HEK293 (cell line): ENCODE data around the gene FAM234A.

Experiments
- GLIS1 ChIP-seq: fragments of 450-650 bp; formaldehyde crosslinking; IDR thresholded peaks from 2 replicates; pipeline ENCODE4 v1.5.1; 2016; ENCODE audit warnings: missing biosample characterization, missing genetic modification characterization
- KLF1 ChIP-seq: fragments of 450-650 bp; formaldehyde crosslinking; IDR thresholded peaks from 2 replicates; pipeline ENCODE4 v1.5.1; 2016; ENCODE audit warnings: missing biosample characterization, missing genetic modification characterization
- OSR2 ChIP-seq: fragments of 450-650 bp; formaldehyde crosslinking; IDR thresholded peaks from 2 replicates; pipeline ENCODE4 v1.5.1; 2016; ENCODE audit warnings: missing biosample characterization, missing genetic modification characterization
- PRDM10 ChIP-seq: fragments of 450-650 bp; formaldehyde crosslinking; IDR thresholded peaks from 2 replicates; pipeline ENCODE4 v1.5.1; 2016; ENCODE audit warnings: missing biosample characterization, missing genetic modification characterization
- PRDM2 ChIP-seq: fragments of 450-650 bp; formaldehyde crosslinking; IDR thresholded peaks from 2 replicates; pipeline ENCODE4 v1.5.1; 2016; ENCODE audit warnings: missing biosample characterization, missing genetic modification characterization, borderline replicate concordance
- SP7 ChIP-seq: fragments of 450-650 bp; formaldehyde crosslinking; IDR thresholded peaks from 2 replicates; pipeline ENCODE4 v1.5.1; 2016; ENCODE audit warnings: missing biosample characterization, missing genetic modification characterization
- ZBTB8A ChIP-seq: fragments of 450-650 bp; formaldehyde crosslinking; IDR thresholded peaks from 2 replicates; pipeline ENCODE4 v1.5.1; 2016; ENCODE audit warnings: missing biosample characterization, missing genetic modification characterization
- ZFP3 ChIP-seq: fragments of 450-650 bp; formaldehyde crosslinking; IDR thresholded peaks from 2 replicates; pipeline ENCODE4 v1.5.1; 2016; ENCODE audit warnings: low read depth, missing biosample characterization, missing genetic modification characterization
- ZIC2 ChIP-seq: fragments of 450-650 bp; formaldehyde crosslinking; IDR thresholded peaks from 2 replicates; pipeline ENCODE4 v1.5.1; 2016; ENCODE audit warnings: missing biosample characterization, missing genetic modification characterization
- ZNF302 ChIP-seq: fragments of 450-650 bp; formaldehyde crosslinking; IDR thresholded peaks from 2 replicates; pipeline ENCODE4 v1.5.1; 2016; ENCODE audit warnings: missing biosample characterization, missing genetic modification characterization, low read depth
- ZNF341 ChIP-seq: fragments of 450-650 bp; formaldehyde crosslinking; IDR thresholded peaks from 2 replicates; pipeline ENCODE4; 2016; ENCODE audit warnings: low read depth, missing biosample characterization, missing genetic modification characterization
- ZNF354C ChIP-seq: fragments of 450-650 bp; formaldehyde crosslinking; IDR thresholded peaks from 2 replicates; pipeline ENCODE4 v1.5.1; 2016; ENCODE audit warnings: missing biosample characterization, missing genetic modification characterization, low read depth, borderline replicate concordance
- ZNF391 ChIP-seq: fragments of 450-650 bp; formaldehyde crosslinking; IDR thresholded peaks from 2 replicates; pipeline ENCODE4 v1.5.1; 2016; ENCODE audit warnings: low read depth, missing biosample characterization, missing genetic modification characterization, borderline replicate concordance
- ZNF433 ChIP-seq: fragments of 450-650 bp; formaldehyde crosslinking; IDR thresholded peaks from 2 replicates; pipeline ENCODE4 v1.5.1; 2016; ENCODE audit warnings: missing biosample characterization, missing genetic modification characterization, low read depth
- ZNF488 ChIP-seq: fragments of 450-650 bp; formaldehyde crosslinking; IDR thresholded peaks from 2 replicates; pipeline ENCODE4 v1.5.1; 2016; ENCODE audit warnings: missing biosample characterization, missing genetic modification characterization
- ZNF518A ChIP-seq: fragments of 450-650 bp; formaldehyde crosslinking; conservative IDR thresholded peaks from 2 replicates; pipeline ENCODE4 v1.5.1; 2016; ENCODE audit warnings: low read depth, missing biosample characterization, missing genetic modification characterization
- ZNF560 ChIP-seq: fragments of 450-650 bp; formaldehyde crosslinking; IDR thresholded peaks from 2 replicates; pipeline ENCODE4 v1.5.1; 2017; ENCODE audit warnings: missing biosample characterization, missing genetic modification characterization, borderline replicate concordance
- ZNF580 ChIP-seq: fragments of 450-650 bp; formaldehyde crosslinking; IDR thresholded peaks from 2 replicates; pipeline ENCODE4 v1.5.1; 2016; ENCODE audit warnings: missing biosample characterization, missing genetic modification characterization
- ZNF629 ChIP-seq: fragments of 450-650 bp; formaldehyde crosslinking; IDR thresholded peaks from 2 replicates; pipeline ENCODE4 v1.5.1; 2017; ENCODE audit warnings: missing biosample characterization, missing genetic modification characterization
- ZNF639 ChIP-seq: fragments of 450-650 bp; formaldehyde crosslinking; IDR thresholded peaks from 2 replicates; pipeline ENCODE4 v1.5.1; 2016; ENCODE audit warnings: missing biosample characterization, missing genetic modification characterization
- ZNF777 ChIP-seq: fragments of 450-650 bp; formaldehyde crosslinking; IDR thresholded peaks from 2 replicates; pipeline ENCODE4 v1.5.1; 2017; ENCODE audit warnings: missing biosample characterization, missing genetic modification characterization, borderline replicate concordance
- ZSCAN30 ChIP-seq: fragments of 450-650 bp; IDR thresholded peaks from 2 replicates; pipeline ENCODE4 v1.5.1; 2018; ENCODE audit warnings: missing biosample characterization, mild to moderate bottlenecking, missing genetic modification characterization, moderate library complexity

FAM234A gene

GRCh38 chr16:306911-307370 is 72.3 kb downstream of the FAM234A start (continued):
- no peak for TF ChIP-seq ZNF518A (tag by site-specific recombination)
- TF ChIP-seq OSR2 (tag by site-specific recombination), result peak; percentile 80
- peak; percentile 36 for TF ChIP-seq ZBTB8A (tag by site-specific recombination)
- TF ChIP-seq ZNF433 (tag by site-specific recombination), result no peak
- TF ChIP-seq ZNF488 (tag by site-specific recombination), result no peak
- TF ChIP-seq ZNF302 (tag by site-specific recombination), result no peak
- peak; percentile 62 for TF ChIP-seq SP7 (tag by site-specific recombination)
- TF ChIP-seq ZNF354C, result no peak
- no peak for TF ChIP-seq ZFP3 (tag by site-specific recombination)
- peak; percentile 86 for TF ChIP-seq GLIS1
- no peak for TF ChIP-seq ZNF580
- TF ChIP-seq PRDM2, result no peak
- TF ChIP-seq ZIC2 (tag by site-specific recombination), result peak; percentile 95
- no peak for TF ChIP-seq ZSCAN30
- no peak for TF ChIP-seq KLF1 (tag by site-specific recombination)
- no peak for TF ChIP-seq PRDM10 (tag by site-specific recombination)
- TF ChIP-seq ZNF629, result peak; percentile 69
- no peak for TF ChIP-seq ZNF560 (tag by site-specific recombination)
- no peak for TF ChIP-seq ZNF639
- TF ChIP-seq ZNF777, result no peak
- TF ChIP-seq ZNF341 (tag by site-specific recombination), result peak; percentile 60
- no peak for TF ChIP-seq ZNF391 (tag by site-specific recombination)
